ENCODE measurements around the gene SBF1.

Gene SBF1

GRCh38 chr22:50505776-50506610 lies 31.2 kb upstream of the SBF1 start:
- no peak for DNase-seq

- no peak for DNase-seq
Measured at GRCh38 chr22:50505276-50505775, 30.5 kb upstream of the SBF1 start.

- no peak for DNase-seq
Measured at GRCh38 chr22:50504369-50505211, 29.8 kb upstream of the SBF1 start.

GRCh38 chr22:50503475-50504145 lies 28.8 kb upstream of the SBF1 start:
- no peak for DNase-seq

- DNase-seq, result no peak
Measured at GRCh38 chr22:50502628-50503474, 28.0 kb upstream of the SBF1 start.

GRCh38 chr22:50502096-50502495 lies 27.3 kb upstream of the SBF1 start:
- DNase-seq, result no peak

- no peak for DNase-seq
Measured at GRCh38 chr22:50500452-50500851, 25.6 kb upstream of the SBF1 start.

- peak; percentile 71 for DNase-seq
Measured at GRCh38 chr22:50498322-50498890, 23.6 kb upstream of the SBF1 start.

GRCh38 chr22:50497093-50497492 lies 22.3 kb upstream of the SBF1 start:
- DNase-seq, result no peak

- DNase-seq, result no peak
Measured at GRCh38 chr22:50490531-50491308, 15.9 kb upstream of the SBF1 start.

- no peak for DNase-seq
Measured at GRCh38 chr22:50489363-50490243, 14.8 kb upstream of the SBF1 start.

- DNase-seq, result no peak
Measured at GRCh38 chr22:50488886-50489285, 14.1 kb upstream of the SBF1 start.

- no peak for DNase-seq
Measured at GRCh38 chr22:50488006-50488677, 13.3 kb upstream of the SBF1 start.

- DNase-seq, result no peak
Measured at GRCh38 chr22:50487290-50488005, 12.6 kb upstream of the SBF1 start.

- no peak for DNase-seq
Measured at GRCh38 chr22:50486561-50487289, 11.9 kb upstream of the SBF1 start, which contains the start of gene MIOX. Gene MIOX, plus strand, starts transcription at chr22:50486859. Its CDS starts 39 bp downstream, at chr22:50486898.

GRCh38 chr22:50485221-50486131 lies 10.6 kb upstream of the SBF1 start:
- DNase-seq, result no peak
